ENCODE measurements around the gene MIEF1. TPM values are rescaled to one million over a fixed set of nuclear protein-coding genes. Genes with fewer than 3 reads are reported as not detected.

The MIEF1 gene
- total RNA-seq (10 to 100 TPM; 16.9 to 22.7 TPM), total RNA-seq (26.4 to 83.2 reads per million in 2 donors)

DNA sequence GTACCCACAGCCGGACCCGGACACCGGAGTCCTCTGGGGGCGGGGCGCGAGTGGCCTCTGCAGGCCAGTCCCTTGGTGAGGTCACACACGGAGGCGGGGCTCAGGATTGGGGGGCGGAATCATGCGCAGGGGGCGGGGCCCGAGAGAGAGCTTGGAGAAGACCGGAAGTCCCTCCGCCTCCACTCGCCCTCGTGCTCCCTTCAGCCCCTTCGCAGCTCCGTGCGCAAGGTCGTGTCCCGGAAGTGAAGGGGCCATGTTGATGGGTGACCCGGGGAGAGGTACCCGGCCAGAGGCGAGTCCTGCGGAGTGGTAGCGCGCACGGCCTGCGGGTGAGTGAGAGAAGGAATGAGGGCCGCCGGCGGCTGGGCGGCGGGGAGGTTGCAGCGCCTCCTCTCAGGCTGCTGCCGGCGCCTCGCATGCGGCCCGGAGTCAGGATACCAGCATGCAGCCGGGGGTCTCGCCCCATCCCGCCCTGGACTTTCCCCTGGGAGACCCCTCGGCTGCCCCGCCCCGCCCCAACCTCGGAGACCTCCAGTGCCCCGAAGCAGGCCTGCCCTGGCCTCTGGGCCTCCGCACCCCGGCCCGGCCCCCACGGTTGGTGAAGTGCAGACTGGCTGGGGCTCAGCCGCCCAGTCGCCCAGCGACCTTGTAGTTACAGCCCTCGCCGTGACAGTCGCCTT, at the start of gene MIEF1:
TSS of gene MIEF1 (plus strand) at position 182 of the 680 bp plus-strand sequence. CDS start 9,005 bp downstream, outside the sequence.
- Mint-ChIP-seq H3K27me3 (no peaks in the 10 kb centered on the region), H3K27ac (peak within 1 kb of the TSS; percentile 94), H3K4me1 (peaks cover 36% of the 10 kb centered on the region), H3K4me3 (peak within 1 kb of the TSS; percentile 97), H3K36me3 (ENCODE audit: low read depth) (peaks cover 8% of the 10 kb centered on the region)
- ATAC-seq (peak; percentile 96), DNase-seq (peak; percentile 74 to 80 (median 78))
- no peaks in the 10 kb centered on the region for H3K9me3 ChIP-seq (ENCODE audit: control insufficient read depth, low read length, poor library complexity, severe bottlenecking)

DNA sequence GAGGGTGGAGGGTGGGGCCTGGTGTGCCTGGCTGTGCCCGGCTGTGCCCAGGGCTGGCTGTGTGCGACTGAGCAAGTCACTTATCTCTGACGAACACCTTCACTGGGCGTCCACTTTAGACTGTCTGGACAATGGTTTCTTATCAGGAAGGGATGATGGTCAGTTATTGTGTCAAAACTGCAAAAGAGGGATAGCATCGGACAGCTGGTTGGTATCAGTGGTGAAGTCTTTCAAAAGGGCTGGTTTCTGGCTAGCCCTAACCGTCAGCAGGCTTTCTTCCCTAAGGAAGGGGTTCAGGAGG, 49.4 kb upstream of the MIEF1 start:
- H3K9me3 ChIP-seq (ENCODE audit: control insufficient read depth, low read length, poor library complexity, severe bottlenecking) = no peaks in the 10 kb centered on the region
- Mint-ChIP-seq H3K4me1 (peaks cover 15% of the 10 kb centered on the region), H3K36me3 (ENCODE audit: low read depth) (peaks cover 7% of the 10 kb centered on the region), H3K4me3 (no peak overlapping the region), H3K27me3 (peaks cover 43% of the 10 kb centered on the region), H3K27ac (no peak overlapping the region)
- DNase-seq (no peak), ATAC-seq (no peak)

DNA sequence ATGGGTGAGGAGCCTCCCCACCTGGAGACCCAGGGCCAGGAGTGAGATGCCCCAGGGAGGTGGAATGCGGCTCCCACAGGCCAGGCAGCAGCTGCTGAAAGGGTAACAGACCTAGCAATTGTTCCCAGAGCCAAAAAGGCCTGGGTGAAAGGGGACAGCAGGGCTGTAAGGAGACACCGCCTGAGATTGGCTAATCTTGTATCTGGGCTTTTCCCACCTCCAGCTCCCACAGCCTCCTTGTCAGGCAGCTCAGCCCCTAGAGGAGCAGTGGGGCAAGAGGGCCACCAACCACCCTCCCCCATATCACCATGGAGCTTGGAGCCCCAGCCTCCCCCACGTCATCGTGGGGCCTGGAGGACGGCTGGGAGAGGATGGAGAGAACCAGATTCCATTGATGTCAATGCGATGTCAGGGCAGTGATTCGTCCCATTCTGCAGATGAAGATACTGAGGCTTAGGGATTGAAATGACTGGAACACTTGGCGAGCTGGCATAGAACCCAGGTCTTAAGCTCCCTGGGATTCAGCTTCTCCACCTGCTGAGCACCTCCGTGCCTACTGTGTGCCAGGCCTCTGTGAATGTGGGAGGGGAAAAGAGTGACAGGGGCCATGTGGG, 48.2 kb upstream of the MIEF1 start:
- Mint-ChIP-seq H3K27me3 (peaks cover 52% of the 10 kb centered on the region), H3K4me1 (peaks cover 23% of the 10 kb centered on the region), H3K4me3 (no peak overlapping the region), H3K27ac (no peak overlapping the region), H3K36me3 (ENCODE audit: low read depth) (peaks cover 10% of the 10 kb centered on the region)
- ATAC-seq (no peak), DNase-seq (no peak)
- no peaks in the 10 kb centered on the region for H3K9me3 ChIP-seq (ENCODE audit: control insufficient read depth, low read length, poor library complexity, severe bottlenecking)

DNA sequence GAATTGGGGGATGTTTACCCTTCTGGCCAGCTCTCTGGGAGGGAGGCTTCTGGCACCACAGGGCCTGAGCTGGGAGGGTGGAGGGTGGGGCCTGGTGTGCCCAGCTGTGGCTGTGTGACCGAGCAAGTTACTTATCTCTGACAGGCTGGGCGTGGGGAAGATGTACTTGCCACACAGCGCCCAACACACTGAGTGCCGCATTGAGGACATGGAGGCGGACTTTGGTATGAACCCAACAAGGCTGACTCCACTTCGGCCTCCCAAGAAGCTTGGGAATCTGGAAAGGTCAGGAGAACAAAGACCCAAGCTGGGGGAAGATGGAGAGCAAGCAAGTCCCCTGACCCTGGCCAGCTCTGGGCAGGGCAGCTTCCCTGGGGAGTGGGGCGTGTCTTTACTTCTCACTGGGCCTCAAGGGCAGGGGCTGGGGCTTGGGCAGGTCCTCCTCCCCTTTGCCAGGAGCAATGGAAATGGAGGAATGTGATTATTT, 47.7 kb upstream of the MIEF1 start:
- Mint-ChIP-seq H3K4me1 (peaks cover 23% of the 10 kb centered on the region), H3K36me3 (ENCODE audit: low read depth) (peaks cover 10% of the 10 kb centered on the region), H3K4me3 (no peak overlapping the region), H3K27me3 (peaks cover 53% of the 10 kb centered on the region), H3K27ac (no peak overlapping the region)
- ATAC-seq (no peak), DNase-seq (no peak)
- no peaks in the 10 kb centered on the region for H3K9me3 ChIP-seq (ENCODE audit: control insufficient read depth, low read length, poor library complexity, severe bottlenecking)

DNA sequence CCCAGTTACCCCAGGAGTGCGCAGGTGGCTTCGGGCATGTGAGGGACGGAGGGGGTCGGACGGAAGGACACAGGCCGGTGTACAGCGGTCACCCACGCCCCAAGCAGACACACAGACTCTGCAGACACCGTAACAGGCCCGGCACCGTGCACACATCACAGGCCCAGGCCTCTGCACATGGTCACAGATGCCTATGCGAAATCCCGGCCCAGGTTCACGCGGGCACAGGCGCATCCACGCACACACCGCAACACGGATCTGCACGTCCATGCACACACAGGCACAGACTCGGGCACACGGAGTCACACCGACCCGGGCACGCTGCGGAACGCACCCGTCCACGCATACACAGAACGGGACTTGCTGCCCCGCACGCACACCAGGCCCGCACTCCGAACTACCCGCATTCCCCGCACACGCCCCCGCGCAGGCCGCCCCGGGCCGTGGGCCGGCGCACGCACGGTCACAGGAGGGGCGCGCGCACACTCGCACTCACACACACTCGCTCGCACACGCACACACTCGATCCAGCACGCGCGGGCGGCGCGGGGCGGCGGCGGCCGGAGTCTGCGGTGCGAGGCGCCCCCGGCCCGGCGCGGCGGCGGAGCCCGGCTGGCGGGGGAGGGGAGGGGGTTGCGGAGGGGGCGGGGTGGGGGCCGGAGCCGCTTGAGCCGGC, 45.4 kb upstream of the MIEF1 start, which contains the start of gene MGAT3:
TSS of gene MGAT3 (plus strand) at position 491 of the 676 bp plus-strand sequence. CDS start 30,336 bp downstream, outside the sequence.
- no peak for ATAC-seq
- no peak within 1 kb of the TSS for H3K27ac Mint-ChIP-seq
- peak within 1 kb of the TSS; percentile 70 for H3K4me3 Mint-ChIP-seq

DNA sequence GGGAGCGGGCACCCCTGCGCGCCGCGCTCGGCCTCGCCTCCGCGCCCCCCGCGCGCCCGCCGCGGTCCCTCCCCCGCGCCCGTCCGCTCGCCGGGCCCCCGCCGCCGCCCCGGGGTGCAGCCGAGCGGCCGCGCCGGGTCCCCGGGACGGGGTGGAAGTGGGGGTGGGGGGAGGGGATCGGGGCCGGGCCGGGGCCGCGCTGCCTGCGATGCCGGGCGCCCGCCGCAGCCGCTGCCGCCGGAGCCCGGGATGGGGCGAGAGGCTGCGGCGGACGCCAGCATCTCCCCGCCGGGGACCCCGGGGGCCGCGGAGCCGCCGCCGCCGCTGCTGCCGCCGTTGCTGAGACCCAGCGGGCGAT, 44.9 kb upstream of the MIEF1 start:
- no peak for DNase-seq
- H3K9me3 ChIP-seq (ENCODE audit: control insufficient read depth, low read length, poor library complexity, severe bottlenecking) = no peaks in the 10 kb centered on the region
- H3K27me3 Mint-ChIP-seq = peaks cover 62% of the 10 kb centered on the region
- H3K27ac Mint-ChIP-seq = no peak overlapping the region
- H3K4me3 Mint-ChIP-seq = no peak overlapping the region
- H3K36me3 Mint-ChIP-seq (ENCODE audit: low read depth) = peaks cover 7% of the 10 kb centered on the region
- ATAC-seq = no peak
- H3K4me1 Mint-ChIP-seq = peaks cover 19% of the 10 kb centered on the region

More for the DNA sequence above, 45.4 kb upstream of the MIEF1 start, which contains the start of gene MGAT3:
- Mint-ChIP-seq H3K27me3 (peaks cover 58% of the 10 kb centered on the region), H3K36me3 (ENCODE audit: low read depth) (peaks cover 7% of the 10 kb centered on the region), H3K4me1 (peaks cover 20% of the 10 kb centered on the region)
- DNase-seq = no peak
- no peaks in the 10 kb centered on the region for H3K9me3 ChIP-seq (ENCODE audit: control insufficient read depth, low read length, poor library complexity, severe bottlenecking)

DNA sequence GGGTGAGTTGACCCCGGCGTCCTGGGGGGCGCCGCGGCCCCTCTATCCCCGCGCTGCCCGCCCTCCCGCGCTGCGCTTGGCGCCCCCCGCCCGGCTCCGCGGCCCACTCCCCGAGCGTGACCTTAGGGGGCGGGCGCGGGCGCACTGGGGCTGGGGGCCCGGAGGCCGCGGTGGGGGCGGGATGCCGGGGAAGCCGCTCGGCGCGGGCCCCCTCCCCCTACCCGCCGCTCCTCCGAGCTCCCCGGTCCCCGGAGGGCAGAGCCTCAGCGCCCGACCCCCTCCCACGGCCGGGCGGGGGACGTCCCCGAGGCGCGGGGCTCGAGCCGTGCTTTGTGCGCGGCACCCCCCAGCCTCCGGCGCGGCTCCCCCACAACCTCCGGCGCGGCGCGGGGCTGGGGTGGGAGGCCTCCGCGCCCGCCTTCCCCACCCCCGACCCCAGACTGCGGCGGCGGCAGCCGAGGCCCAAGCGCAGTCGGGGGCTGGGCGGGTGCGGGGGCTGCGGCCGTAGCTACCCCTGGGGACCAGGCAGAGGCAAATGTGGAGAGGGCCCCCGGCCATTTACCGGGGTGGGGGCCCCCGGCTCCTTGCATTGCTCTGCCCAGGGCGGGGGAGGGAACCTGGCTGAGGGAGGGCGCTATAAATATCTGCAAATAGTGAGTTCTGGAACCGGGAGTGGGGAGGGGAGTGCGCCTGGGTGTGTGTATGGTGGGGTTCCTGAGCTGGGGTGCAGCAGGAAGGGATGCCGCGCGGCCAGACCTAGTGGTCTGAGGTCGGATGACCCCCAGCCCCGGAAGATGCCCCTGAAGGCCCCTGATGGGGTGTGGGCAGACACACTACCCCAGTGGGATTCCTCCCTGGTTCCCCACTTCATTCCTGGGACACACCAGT, 44.3 kb upstream of the MIEF1 start:
- H3K27me3 Mint-ChIP-seq = peaks cover 60% of the 10 kb centered on the region
- H3K4me3 Mint-ChIP-seq = peak overlapping the region; percentile 75
- H3K9me3 ChIP-seq (ENCODE audit: control insufficient read depth, low read length, poor library complexity, severe bottlenecking) = no peaks in the 10 kb centered on the region
- peaks cover 7% of the 10 kb centered on the region for H3K36me3 Mint-ChIP-seq (ENCODE audit: low read depth)
- H3K4me1 Mint-ChIP-seq = peaks cover 16% of the 10 kb centered on the region
- DNase-seq (no peak), ATAC-seq (peak; percentile 32)
- no peak overlapping the region for H3K27ac Mint-ChIP-seq

DNA sequence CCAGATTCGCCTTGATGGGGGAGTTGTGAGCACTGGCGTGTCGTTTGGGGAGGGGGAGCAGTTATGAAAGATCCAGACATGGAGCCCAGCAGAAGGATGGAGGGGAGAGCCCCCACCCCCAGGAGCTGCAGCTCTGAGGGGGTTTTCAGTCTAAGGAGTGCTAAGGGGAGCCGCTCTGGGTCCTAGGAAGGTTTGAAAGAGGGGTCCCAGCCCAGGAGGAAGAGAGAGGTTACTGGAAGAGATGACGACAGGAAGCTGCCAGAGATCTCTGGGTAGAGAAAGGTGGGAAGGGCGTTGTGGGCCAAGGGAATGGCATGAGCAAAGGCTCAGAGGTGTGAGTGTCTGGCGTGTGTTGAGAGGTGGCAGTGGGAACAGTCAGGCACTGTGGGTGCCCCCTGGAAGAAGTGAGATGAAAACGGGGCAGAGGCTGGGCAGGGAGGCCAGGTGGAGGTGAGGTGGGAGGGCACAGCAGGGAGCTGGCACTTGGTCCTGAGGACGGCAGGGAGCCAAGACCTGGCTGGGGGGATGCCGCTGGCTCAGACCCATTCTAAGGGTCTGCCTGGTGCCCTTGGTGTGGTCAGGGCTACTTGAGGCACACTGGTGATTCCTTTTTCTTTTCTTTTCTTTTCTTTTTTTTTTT, 43.5 kb upstream of the MIEF1 start:
- Mint-ChIP-seq H3K27ac (peak overlapping the region; percentile 14), H3K36me3 (ENCODE audit: low read depth) (peaks cover 7% of the 10 kb centered on the region), H3K27me3 (peaks cover 60% of the 10 kb centered on the region), H3K4me3 (peak overlapping the region; percentile 75), H3K4me1 (peaks cover 16% of the 10 kb centered on the region)
- ATAC-seq (no peak), DNase-seq (no peak)
- no peaks in the 10 kb centered on the region for H3K9me3 ChIP-seq (ENCODE audit: control insufficient read depth, low read length, poor library complexity, severe bottlenecking)

DNA sequence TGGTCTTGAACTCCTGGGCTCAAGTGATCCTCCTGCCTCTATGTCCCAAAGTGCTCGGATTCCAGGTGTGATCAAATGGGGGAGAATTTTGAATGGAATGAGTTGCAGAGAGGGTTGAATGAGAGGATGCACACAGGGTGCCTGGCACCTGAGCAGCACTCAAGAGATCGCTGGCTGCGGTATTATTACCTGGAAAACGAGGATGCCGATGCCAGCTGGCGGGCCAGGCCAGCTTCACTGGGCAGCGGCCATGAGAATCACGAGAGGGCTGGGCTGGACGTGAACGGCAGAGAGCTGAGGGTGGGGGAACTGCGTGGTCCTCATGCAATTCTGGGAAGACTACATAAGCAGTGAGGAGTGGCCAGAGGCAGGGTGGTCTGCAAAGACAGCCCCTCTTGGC, 42.4 kb upstream of the MIEF1 start:
- peaks cover 7% of the 10 kb centered on the region for H3K36me3 Mint-ChIP-seq (ENCODE audit: low read depth)
- no peak for ATAC-seq
- no peaks in the 10 kb centered on the region for H3K9me3 ChIP-seq (ENCODE audit: control insufficient read depth, low read length, poor library complexity, severe bottlenecking)

DNA sequence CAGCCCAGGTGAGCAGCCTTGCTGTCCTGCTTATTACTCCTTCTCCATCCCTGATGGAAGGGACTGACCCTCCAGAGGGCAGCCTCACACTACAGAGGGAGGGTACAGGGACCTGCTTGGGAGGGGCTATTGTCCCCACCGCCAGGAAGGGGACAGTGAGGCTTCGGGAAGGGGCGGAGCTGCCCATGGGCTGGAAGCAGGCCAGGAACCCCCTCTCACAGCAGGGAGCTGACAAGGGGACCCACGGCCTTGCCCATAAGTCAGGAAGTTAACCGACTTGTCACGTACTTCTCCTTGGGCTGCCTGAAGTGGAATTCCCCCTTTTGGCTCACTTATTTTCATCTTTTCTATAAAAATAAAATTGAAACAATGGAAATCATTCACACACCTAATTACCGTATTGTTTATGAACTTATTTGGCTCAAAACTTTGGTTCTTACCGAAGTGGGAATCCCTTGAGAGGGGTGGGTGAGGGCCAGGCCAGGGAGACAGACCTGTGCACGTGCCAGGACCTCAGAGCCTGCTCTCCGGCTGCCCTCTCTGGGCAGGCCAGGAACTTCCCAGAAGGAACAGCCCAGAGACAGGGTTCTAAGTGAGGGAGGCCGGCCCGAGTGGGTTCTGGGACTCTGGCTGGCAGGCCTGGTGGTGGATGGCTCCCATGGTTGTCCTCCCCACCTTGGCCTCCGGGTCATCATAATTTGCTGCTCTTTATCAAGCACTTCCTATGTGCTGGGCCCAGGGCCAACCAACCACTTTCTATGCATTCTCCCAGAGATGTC, 39.5 kb upstream of the MIEF1 start:
- H3K4me1 Mint-ChIP-seq = peaks cover 9% of the 10 kb centered on the region
- ATAC-seq (no peak), DNase-seq (no peak)
- peaks cover 3% of the 10 kb centered on the region for H3K36me3 Mint-ChIP-seq (ENCODE audit: low read depth)
- H3K27ac Mint-ChIP-seq = no peak overlapping the region
- peaks cover 37% of the 10 kb centered on the region for H3K27me3 Mint-ChIP-seq
- no peaks in the 10 kb centered on the region for H3K9me3 ChIP-seq (ENCODE audit: control insufficient read depth, low read length, poor library complexity, severe bottlenecking)
- H3K4me3 Mint-ChIP-seq = no peak overlapping the region

More for the DNA sequence above, 42.4 kb upstream of the MIEF1 start:
- Mint-ChIP-seq H3K27me3 (peaks cover 53% of the 10 kb centered on the region), H3K4me1 (peaks cover 16% of the 10 kb centered on the region), H3K4me3 (no peak overlapping the region), H3K27ac (no peak overlapping the region)
- DNase-seq = no peak

DNA sequence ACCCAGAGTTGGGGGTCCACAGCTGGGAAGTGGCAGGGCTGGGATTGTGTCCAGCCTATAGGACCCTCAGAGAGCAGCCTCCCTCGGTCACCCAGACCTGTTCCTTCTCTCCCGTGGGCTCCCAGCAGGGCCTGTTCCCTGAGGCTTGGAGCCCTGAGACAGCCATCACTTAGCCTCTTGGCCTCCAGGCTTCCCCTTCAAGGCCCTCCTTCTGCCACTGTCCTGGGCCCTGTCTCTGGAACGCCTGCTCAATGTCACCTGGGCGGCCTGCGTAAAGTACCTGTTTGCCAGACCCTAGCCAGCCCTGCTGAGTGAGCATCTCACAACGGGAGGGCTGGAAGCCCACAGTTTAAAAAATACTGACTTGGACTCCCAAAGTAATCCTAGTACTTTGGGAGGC, 38.8 kb upstream of the MIEF1 start:
- Mint-ChIP-seq H3K27ac (no peak overlapping the region), H3K4me3 (no peak overlapping the region), H3K4me1 (peaks cover 6% of the 10 kb centered on the region), H3K27me3 (peaks cover 33% of the 10 kb centered on the region), H3K36me3 (ENCODE audit: low read depth) (peaks cover 3% of the 10 kb centered on the region)
- ATAC-seq = no peak
- no peak for DNase-seq
- no peaks in the 10 kb centered on the region for H3K9me3 ChIP-seq (ENCODE audit: control insufficient read depth, low read length, poor library complexity, severe bottlenecking)

DNA sequence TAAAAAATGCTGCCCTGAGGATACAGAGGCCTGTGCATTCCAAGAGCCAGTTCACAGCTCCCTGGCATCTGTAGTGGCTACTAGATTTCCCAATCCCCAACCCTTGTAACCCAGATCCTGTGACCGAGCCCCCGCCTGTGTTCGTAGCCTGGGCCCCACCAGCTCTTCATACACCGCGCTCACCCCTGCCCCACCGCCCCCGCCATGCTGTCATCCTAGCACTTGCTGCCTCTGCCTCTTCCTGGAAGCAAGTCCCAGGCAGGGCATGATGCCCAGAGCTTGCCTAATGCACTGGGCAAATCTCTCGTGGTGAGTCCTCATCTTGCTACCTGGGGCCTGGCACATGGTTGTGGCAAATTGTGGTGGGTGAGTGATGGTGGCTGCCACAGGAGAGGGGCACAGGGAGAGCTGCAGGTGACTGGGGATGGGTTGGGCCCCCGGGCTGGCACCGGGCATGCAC, 38.1 kb upstream of the MIEF1 start:
- peaks cover 4% of the 10 kb centered on the region for H3K4me1 Mint-ChIP-seq
- ATAC-seq = no peak
- no peak overlapping the region for H3K27ac Mint-ChIP-seq
- H3K4me3 Mint-ChIP-seq = no peak overlapping the region
- no peaks in the 10 kb centered on the region for H3K36me3 Mint-ChIP-seq (ENCODE audit: low read depth)
- DNase-seq = no peak
- peaks cover 26% of the 10 kb centered on the region for H3K27me3 Mint-ChIP-seq
- H3K9me3 ChIP-seq (ENCODE audit: control insufficient read depth, low read length, poor library complexity, severe bottlenecking) = no peaks in the 10 kb centered on the region

Measured in T-helper 17 cell (primary cell).